ENCODE measurements around the gene RAB20.

GRCh38 chr13:110483386-110483968 is 78.0 kb downstream of the RAB20 start:
- TF ChIP-seq CTCF (IDR thresholded peaks at IDR 0.05 in 8 of 11, conservative IDR thresholded peaks at IDR 0.05 in 3 of 11), result no peak
- TF ChIP-seq POLR2A (IDR thresholded peaks at IDR 0.05), result no peak
- TF ChIP-seq POLR2AphosphoS5 (IDR thresholded peaks at IDR 0.05), result no peak

All from spleen (tissue), 7 donors.